Uterus (tissue), 2 donors: ENCODE data around the gene HDAC4.

Source experiments
- POLR2A ChIP-seq, 2 donors: fragments of 450-650 bp; IDR thresholded peaks; one replicate each; pipeline ENCODE4 v1.6.1; 2016; ENCODE audit warnings: antibody characterized with exemption in 2 of 2, mild to moderate bottlenecking in 1 of 2, moderate library complexity in 1 of 2
- TF ChIP-seq, protein P1 (sequence below), 4 experiments: fragments of 200-600 bp in 2 of 4; fragments of 450-650 bp in 2 of 4; sonication (generic) in 2 of 4; IDR thresholded peaks; one replicate each; pipeline ENCODE4 v1.5.1; 2016 to 2019; ENCODE audit warnings: antibody characterized with exemption in 4 of 4, mild to moderate bottlenecking in 2 of 4, moderate library complexity in 1 of 4

DNA sequence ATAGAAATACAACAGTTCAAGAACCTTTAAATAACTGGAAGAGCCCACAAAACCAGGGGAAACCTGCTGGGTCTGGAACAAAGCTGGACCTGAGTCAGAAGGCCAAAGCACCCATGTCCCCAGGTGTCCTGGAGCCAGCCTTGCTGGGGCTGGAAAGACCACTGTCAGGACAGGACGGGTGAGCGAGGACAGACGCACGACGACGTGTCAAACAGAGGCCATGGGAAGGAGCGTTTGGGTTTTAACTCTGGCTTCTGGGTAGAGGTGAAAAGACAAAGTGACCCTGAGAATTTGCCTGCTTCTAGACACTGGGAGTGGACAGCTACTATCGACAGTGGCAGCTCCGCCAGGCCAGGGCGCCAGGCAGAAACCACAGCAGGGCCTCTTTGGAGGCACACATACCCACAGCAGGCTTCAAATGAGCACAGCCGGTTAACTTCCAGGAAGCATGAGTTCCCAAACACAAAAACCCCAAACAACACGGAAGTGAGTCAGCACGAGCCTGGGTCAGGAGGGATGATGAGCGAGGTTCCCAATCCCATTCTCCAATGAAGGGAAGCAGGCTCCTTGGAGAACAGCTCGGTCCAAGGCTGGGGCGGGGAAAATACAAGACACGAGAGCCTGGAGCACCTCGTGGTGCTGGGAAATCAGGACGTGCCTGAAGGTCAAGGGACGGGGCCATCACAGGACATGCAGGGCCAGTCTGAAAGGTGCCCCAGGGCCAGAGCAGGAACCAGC, 344.9 kb downstream of the HDAC4 start:
- TF ChIP-seq, protein P1, sequence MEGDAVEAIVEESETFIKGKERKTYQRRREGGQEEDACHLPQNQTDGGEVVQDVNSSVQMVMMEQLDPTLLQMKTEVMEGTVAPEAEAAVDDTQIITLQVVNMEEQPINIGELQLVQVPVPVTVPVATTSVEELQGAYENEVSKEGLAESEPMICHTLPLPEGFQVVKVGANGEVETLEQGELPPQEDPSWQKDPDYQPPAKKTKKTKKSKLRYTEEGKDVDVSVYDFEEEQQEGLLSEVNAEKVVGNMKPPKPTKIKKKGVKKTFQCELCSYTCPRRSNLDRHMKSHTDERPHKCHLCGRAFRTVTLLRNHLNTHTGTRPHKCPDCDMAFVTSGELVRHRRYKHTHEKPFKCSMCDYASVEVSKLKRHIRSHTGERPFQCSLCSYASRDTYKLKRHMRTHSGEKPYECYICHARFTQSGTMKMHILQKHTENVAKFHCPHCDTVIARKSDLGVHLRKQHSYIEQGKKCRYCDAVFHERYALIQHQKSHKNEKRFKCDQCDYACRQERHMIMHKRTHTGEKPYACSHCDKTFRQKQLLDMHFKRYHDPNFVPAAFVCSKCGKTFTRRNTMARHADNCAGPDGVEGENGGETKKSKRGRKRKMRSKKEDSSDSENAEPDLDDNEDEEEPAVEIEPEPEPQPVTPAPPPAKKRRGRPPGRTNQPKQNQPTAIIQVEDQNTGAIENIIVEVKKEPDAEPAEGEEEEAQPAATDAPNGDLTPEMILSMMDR (IDR thresholded peaks at IDR 0.05), result no peak
- TF ChIP-seq POLR2A (IDR thresholded peaks at IDR 0.05), result no peak
